Body of pancreas (tissue), 4 donors: ENCODE data around the gene ABCC9. TPM values are rescaled to one million over a fixed set of nuclear protein-coding genes. Genes with fewer than 3 reads are reported as not detected.
A peak's percentile ranks its signal among the peaks of the same experiment; 100 is the strongest.

Experiments
- ATAC-seq: fragments of 150-250 bp; one replicate; pipeline ENCODE4 v1.9.1; 2016
- DNase-seq, 4 donors: peaks; one replicate each; pipeline ENCODE4 v3.0.0-alpha.2; 2019
- H3K27ac ChIP-seq, 4 donors: fragments of 200-600 bp; sonication (generic); 1 replicate in 3 of 4; 2 replicates in 1 of 4; pipeline versions ENCODE4 v1.5.1 to v1.6.1; 2016 to 2019; ENCODE audit warnings: mild to moderate bottlenecking in 1 of 4, mixed read lengths in 1 of 4, moderate library complexity in 1 of 4
- H3K27me3 ChIP-seq, 2 donors: fragments of 200-600 bp; sonication (generic); one replicate each; pipeline ENCODE4 v1.6.0; 2016; ENCODE audit warnings: mild to moderate bottlenecking in 1 of 2
- H3K36me3 ChIP-seq, 2 donors: fragments of 200-600 bp; sonication (generic); replicated peaks in 1 of 2; 2 replicates each; pipeline ENCODE4 v1.5.1; 2016; ENCODE audit warnings: low read depth in 2 of 2; ENCODE audit not compliant: insufficient read depth in 1 of 2
- H3K4me1 ChIP-seq: fragments of 200-600 bp; sonication (generic); one replicate; pipeline ENCODE4 v1.6.0; 2016
- H3K4me3 ChIP-seq, 2 donors: fragments of 200-600 bp; sonication (generic); 1 replicate in 1 of 2; 2 replicates in 1 of 2; pipeline ENCODE4 v1.5.1; 2016 to 2019
- H3K9me3 ChIP-seq, 3 donors: fragments of 200-600 bp; sonication (generic); 1 replicate in 2 of 3; 2 replicates in 1 of 3; pipeline ENCODE4 v1.5.1; 2016
- CTCF ChIP-seq, 7 experiments: fragments of 450-650 bp in 4 of 7; fragments of 200-600 bp in 3 of 7; sonication (generic) in 3 of 7; IDR thresholded peaks; one replicate each; pipeline ENCODE4 v1.5.1; 2016 to 2019; ENCODE audit warnings: antibody characterized with exemption in 7 of 7
- POLR2A ChIP-seq, 3 donors: fragments of 450-650 bp; IDR thresholded peaks; one replicate each; pipeline ENCODE4 v1.6.1; 2016; ENCODE audit warnings: antibody characterized with exemption in 3 of 3, mild to moderate bottlenecking in 2 of 3
- WGBS, 2 donors: methylation state at CpG; one replicate each; pipeline ENCODE4 v1.1.5; 2017; 5-methylcytosine and 5-hydroxymethylcytosine counted together
- intact Hi-C: fragments of 100-400 bp; cut with DNase I; formaldehyde crosslinking; loops from one replicate; pipeline ENCODE4 v1.15.1; 2023
- total RNA-seq, 2 donors: library from RNA; depleted of rRNA; stranded (reverse); fragments of >200 nt; gene quantifications; one replicate each; pipeline ENCODE4 v1.1.0, GENCODE V29; 2016

The ABCC9 gene
- 10 to 100 TPM; 12.2 to 13.2 TPM for total RNA-seq

- H3K4me3 ChIP-seq: peak within 1 kb of the TSS; percentile 27 to 34
- H3K27me3 ChIP-seq: no peaks in the 10 kb centered on the region
- TF ChIP-seq CTCF (IDR thresholded peaks at IDR 0.05) (peak in 2 of 7 experiments; percentile 8 to 20), POLR2A (IDR thresholded peaks at IDR 0.05) (peak in 2 of 3 donors; percentile 73 to 74)
- ATAC-seq (peak; percentile 75), DNase-seq (peak; percentile 58 to 73 (median 60))
- 2 to 4% methylated on average over 36 to 42 of the region's 42 CpGs for WGBS, 2 donors
- intact Hi-C loops: no loop called here
- peak within 1 kb of the TSS; percentile 60 to 73 (median 65) for H3K27ac ChIP-seq
- H3K36me3 ChIP-seq: no peaks in the 10 kb centered on the region
- no peaks in the 10 kb centered on the region for H3K4me1 ChIP-seq
- H3K9me3 ChIP-seq: no peaks in the 10 kb centered on the region
Measured at GRCh38 chr12:21940549-21941505, at the start of gene ABCC9. TSS of gene ABCC9 (minus strand) at chr12:21941426. CDS start at chr12:21936674, 4,752 bp downstream.

- Histone ChIP-seq H3K9me3 (no peaks in the 10 kb centered on the region), H3K27me3 (no peaks in the 10 kb centered on the region), H3K36me3 (no peaks in the 10 kb centered on the region), H3K27ac (no peak overlapping the region), H3K4me3 (no peak overlapping the region), H3K4me1 (peaks cover 7% of the 10 kb centered on the region)
- ATAC-seq (peak; percentile 59), DNase-seq (peak in 1 of 4 donors; percentile 29)
- 41 to 46% methylated on average over 5 of the region's 5 CpGs for WGBS, 2 donors
- peak in 6 of 7 experiments; percentile 47 to 72 (median 62) for TF ChIP-seq CTCF (IDR thresholded peaks at IDR 0.05)
- no peak for TF ChIP-seq POLR2A (IDR thresholded peaks at IDR 0.05)
- intact Hi-C loops: no loop called here
Measured at GRCh38 chr12:21989819-21990412, 48.7 kb upstream of the ABCC9 start.

- no peak overlapping the region for H3K27ac ChIP-seq
Measured at GRCh38 chr12:21988619-21989018, 47.4 kb upstream of the ABCC9 start.

GRCh38 chr12:21987755-21988154 lies 46.5 kb upstream of the ABCC9 start:
- no peak overlapping the region for H3K4me3 ChIP-seq
- whole genome bisulfite sequencing, 2 donors: 79 to 87% methylated on average over 6 of the region's 6 CpGs
- intact Hi-C loops: no loop called here
- H3K4me1 ChIP-seq: peaks cover 3% of the 10 kb centered on the region
- no peaks in the 10 kb centered on the region for H3K36me3 ChIP-seq
- no peaks in the 10 kb centered on the region for H3K9me3 ChIP-seq
- TF ChIP-seq CTCF (IDR thresholded peaks at IDR 0.05): no peak
- no peak for TF ChIP-seq POLR2A (IDR thresholded peaks at IDR 0.05)
- DNase-seq: no peak
- H3K27me3 ChIP-seq: no peaks in the 10 kb centered on the region
- ATAC-seq: no peak
- H3K27ac ChIP-seq: no peak overlapping the region

More at GRCh38 chr12:21988619-21989018, 47.4 kb upstream of the ABCC9 start:
- Histone ChIP-seq H3K36me3 (no peaks in the 10 kb centered on the region), H3K4me1 (peaks cover 7% of the 10 kb centered on the region), H3K4me3 (no peak overlapping the region), H3K27me3 (no peaks in the 10 kb centered on the region), H3K9me3 (no peaks in the 10 kb centered on the region)
- intact Hi-C loops: no loop called here
- ATAC-seq: no peak
- DNase-seq: no peak
- TF ChIP-seq POLR2A (IDR thresholded peaks at IDR 0.05): no peak
- no peak for TF ChIP-seq CTCF (IDR thresholded peaks at IDR 0.05)
- WGBS, 2 donors: 81 to 82% methylated on average over 1 of the region's 1 CpG
